Frontal cortex (tissue), 4 donors: ENCODE data around the gene TMC5. TPM values are rescaled to one million over a fixed set of nuclear protein-coding genes. Genes with fewer than 3 reads are reported as not detected.
"Not testable (repeated sequence)": the region's sequence is repeated elsewhere in the genome, so short reads cannot be mapped to it uniquely, and the experiment has no call there.

Experiments used
- DNase-seq, 2 donors: peaks; one replicate each; pipeline ENCODE4 v3.0.0; 2012; ENCODE audit warnings: low spot score in 2 of 2
- FAIRE-seq: peaks from 2 replicates; lab custom pipeline; 2012; peaks lifted over from hg19 to GRCh38; lab: Jason Lieb, UNC
- total RNA-seq: library from RNA; depleted of rRNA; stranded (reverse); fragments of >200 nt; gene quantifications from one replicate; pipeline ENCODE4 v1.2.3, GENCODE V29; 2014
- donor health status: control.
- donor health status: control.
- donor health status: control.

The TMC5 gene
- total RNA-seq = 0.41 TPM

DNA sequence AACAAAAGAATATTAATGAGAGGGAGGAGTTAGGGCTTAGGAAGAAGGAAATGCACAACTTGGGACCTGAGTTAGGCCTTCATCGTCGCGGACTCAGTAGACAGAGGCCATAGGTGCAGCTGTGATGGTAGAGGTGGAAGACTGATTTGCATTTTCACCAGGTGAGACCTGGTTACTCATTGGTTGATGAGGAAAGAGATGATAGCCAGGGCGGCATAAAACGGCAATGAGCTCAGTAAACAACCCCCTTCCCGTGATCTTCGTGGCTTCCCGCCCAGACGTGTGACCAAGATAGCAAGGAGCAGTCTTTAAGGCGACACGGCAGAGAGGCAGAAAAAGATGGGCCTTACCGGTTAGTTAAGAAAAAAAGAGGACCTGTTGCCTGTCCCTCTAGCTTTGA is at the start of gene TMC5:
Gene TMC5, plus strand, starts transcription at position 244 of the 400 bp plus-strand sequence. CDS start 22,156 bp downstream, outside the sequence.
- DNase-seq (no peak), FAIRE-seq (no peak)

DNA sequence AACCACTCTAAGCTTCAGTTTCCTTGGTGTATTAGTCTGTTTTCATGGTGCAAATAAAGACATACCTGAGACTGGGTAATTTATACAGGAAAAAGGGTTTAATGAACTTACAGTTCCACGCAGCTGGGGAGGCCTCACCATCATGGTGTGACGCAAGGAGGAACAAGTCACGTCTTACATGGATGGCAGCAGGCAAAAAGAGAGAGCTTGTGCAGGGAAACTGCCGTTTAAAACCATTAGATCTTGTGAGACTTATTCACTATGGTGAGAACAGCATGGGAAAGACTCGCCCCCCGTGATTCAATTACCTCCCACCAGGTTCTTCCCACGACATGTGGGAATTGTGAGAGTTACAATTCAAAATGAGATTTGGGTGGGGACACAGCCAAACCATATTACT is 45.1 kb upstream of the TMC5 start:
- not testable (repeated sequence) for FAIRE-seq, DNase-seq

DNA sequence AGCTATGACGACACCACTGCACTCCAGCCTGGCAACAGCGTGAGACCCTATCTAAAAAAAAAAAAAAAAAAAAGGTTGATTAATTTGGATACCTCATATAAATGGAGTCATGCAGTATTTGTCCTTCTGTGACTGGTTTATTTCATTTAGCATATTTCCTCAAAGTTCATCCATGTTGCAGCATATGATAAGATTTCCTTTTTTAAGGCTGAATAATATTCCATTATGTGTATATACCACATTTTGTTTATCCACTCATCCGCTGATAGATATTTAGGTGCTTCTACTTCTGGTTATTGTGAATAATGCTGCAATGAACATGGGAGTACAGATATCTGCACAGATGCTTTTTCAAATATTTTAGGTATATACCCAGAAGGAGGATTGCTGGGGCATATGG is 43.3 kb upstream of the TMC5 start:
- no peak for FAIRE-seq
- DNase-seq = no peak

DNA sequence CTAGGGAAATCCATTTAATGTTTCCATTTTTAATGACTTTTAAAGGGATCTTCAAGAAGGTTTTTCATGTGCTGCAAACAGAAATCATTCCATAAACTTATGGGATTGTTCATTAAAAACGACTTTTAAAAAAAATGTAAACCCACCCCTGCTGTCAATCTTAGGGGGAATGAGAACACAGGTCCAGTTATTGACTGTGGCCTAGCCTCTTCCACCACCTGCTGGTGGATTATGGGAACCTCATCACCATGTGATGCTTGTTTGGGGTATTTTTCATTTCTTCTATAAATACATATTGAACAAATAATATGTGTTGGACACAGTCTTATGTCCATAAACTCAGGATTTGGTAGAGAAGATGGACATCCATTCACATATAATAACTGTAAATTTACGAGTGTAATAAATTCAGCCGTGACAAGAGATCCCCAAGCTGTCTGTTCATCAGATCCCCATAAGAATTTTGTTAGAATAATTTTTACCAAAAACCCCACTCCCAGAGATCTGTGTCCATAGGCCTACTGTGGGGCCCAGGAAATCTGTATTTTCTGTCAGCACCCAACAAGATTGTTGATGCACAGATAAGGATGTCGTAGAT is 42.0 kb upstream of the TMC5 start:
- FAIRE-seq (peak; percentile 58), DNase-seq (peak; percentile 34 to 62)

DNA sequence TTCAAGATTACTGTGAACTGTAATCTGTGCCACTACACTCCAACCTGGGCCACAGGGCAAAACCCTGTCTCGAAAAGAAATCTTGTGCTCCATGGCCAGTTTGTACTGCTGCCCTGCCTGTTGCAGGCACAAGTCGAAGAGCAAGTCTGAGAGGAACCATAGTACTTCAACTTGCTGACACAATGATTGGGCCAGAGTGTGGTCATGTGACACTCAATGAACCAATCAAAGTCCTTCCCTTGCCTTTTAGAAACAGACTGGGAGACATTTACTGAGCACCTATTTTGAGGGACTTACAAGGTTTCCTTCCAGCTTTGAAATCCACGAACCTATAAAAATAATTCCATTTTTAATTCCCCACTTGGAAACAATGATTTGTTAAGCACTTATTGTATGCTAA is 39.8 kb upstream of the TMC5 start:
- no peak for FAIRE-seq

GRCh38 chr16:19378511-19378910 is 39.2 kb upstream of the TMC5 start:
- DNase-seq = no peak
- FAIRE-seq = no peak

More for the DNA sequence above, 39.8 kb upstream of the TMC5 start:
- DNase-seq = no peak

- no peak for FAIRE-seq
- no peak for DNase-seq
These were observed 37.8 kb upstream of the TMC5 start for GRCh38 chr16:19379838-19380237.

DNA sequence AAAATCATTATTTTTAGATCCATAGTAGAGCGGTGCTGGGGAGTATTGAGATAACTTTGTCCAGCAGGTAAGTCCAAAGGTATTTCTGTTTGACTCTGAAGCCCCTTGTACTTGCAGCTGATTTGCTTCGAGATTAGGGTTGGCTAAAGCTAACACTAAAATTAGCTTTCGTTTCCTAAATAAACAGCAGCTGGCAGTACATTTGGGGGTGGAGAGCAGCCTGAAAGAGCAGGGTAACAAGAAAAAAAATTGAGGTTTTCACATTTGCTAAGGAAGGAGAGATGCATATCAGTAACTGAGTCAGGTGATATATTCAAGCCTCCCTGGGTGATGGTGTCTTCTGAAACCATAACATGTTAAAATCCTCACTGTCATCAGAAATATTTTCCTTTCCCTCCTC is 37.4 kb upstream of the TMC5 start:
- FAIRE-seq = no peak
- no peak for DNase-seq

DNA sequence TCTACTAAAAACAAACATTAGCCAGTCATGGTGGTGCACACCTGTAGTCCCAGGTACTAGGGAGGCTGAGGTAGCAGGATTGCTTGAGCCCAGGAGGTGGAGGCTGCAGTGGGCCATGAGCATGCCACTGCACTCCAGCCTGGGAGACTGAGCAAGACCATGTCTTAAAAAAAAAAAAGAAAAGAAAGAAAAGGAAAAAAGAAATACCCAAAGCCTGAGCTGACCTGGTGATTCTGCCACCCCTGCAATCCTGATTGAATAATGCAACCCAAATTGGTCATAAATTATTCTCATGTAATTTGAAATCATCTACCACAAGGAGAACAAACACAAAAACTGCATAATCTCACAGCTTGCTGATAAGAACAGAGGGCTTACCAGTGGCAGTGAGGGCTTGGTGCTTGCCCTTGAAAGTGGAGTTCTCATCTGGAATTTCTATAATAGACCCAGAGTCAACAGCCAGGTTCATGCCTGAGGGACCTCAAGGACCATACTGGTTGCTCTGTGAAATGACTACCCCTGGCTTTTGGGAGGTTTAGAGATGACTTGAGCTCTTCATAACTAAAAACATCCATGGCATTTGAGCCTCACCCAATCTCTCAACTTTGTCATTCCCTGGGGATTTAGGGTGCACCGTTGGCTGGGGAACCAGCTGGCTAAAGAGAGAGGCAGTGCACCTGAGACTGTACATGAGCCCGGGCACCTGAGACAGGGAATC is 35.4 kb upstream of the TMC5 start:
- FAIRE-seq = no peak

GRCh38 chr16:19382887-19383816 is 34.5 kb upstream of the TMC5 start:
- DNase-seq (no peak), FAIRE-seq (no peak)

More for the DNA sequence above, 35.4 kb upstream of the TMC5 start:
- DNase-seq = no peak

DNA sequence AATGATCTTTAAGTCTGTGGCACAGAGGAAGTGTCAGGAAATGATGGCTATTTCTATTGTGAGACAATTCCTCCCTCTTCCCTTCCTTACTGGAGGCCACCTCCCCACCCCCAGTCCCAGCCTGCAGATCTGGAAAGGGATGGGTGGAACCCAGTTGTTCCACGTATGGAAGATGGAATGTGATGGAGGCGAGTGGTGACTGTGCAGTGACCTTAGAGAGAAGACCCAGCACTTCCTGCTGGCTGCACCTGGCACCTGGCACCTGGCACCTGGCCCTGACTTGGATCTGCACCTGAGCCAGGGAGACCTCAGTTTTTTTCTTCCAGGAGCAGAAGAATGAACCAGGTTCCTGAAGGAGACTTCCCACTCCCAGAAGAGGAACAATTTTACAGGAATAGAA is 33.0 kb upstream of the TMC5 start:
- DNase-seq (no peak), FAIRE-seq (no peak)

DNA sequence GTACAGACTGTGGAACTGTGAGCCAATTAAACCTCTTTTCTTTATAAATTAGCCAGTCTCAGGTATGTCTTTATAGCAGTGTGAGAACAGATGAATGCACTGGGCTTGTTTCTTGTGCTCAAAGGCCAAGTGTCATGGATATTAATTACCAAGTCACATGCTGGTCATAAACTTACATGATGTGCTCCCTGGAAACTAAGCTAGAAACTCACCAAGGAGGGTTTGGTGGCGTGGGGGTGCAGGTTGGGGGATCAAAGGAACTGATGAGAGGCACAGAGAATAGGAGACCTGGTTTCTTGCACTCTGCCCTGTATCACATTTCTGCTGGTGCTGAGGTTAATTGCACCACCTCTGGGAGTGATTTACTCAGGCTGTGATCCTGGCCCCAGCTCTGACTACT is 31.2 kb upstream of the TMC5 start:
- no peak for FAIRE-seq
- no peak for DNase-seq

GRCh38 chr16:19389246-19389645 is 28.4 kb upstream of the TMC5 start:
- FAIRE-seq = no peak
- DNase-seq = no peak

GRCh38 chr16:19391185-19391776 is 26.4 kb upstream of the TMC5 start:
- DNase-seq, FAIRE-seq: not testable (repeated sequence)

GRCh38 chr16:19392352-19392751 is 25.3 kb upstream of the TMC5 start:
- no peak for FAIRE-seq
- no peak for DNase-seq

- FAIRE-seq (no peak), DNase-seq (no peak)
These were observed 24.2 kb upstream of the TMC5 start for GRCh38 chr16:19393226-19394111.

- DNase-seq, FAIRE-seq: not testable (repeated sequence)
These were observed 21.9 kb upstream of the TMC5 start for GRCh38 chr16:19395646-19396267.

- FAIRE-seq = no peak
- no peak for DNase-seq
These were observed 21.1 kb upstream of the TMC5 start for GRCh38 chr16:19396555-19397011.

- not testable (repeated sequence) for FAIRE-seq, DNase-seq
These were observed 20.3 kb upstream of the TMC5 start for GRCh38 chr16:19397373-19397772.
